Kidney epithelial cell (primary cell): ENCODE results near the gene UNC5C. TPM values are rescaled to one million over a fixed set of nuclear protein-coding genes. Genes with fewer than 3 reads are reported as not detected.

Experiments used
- DNase-seq: peaks from one replicate; pipeline ENCODE4 v3.0.0-alpha.2; 2010; ENCODE audit warnings: low read depth
- H3K27me3 ChIP-seq: 2 replicates; pipeline ENCODE4 v1.6.0; 2011; ENCODE audit warnings: low read length; ENCODE audit not compliant: control insufficient read depth, insufficient read depth
- H3K36me3 ChIP-seq: 2 replicates; pipeline ENCODE4 v1.5.1; 2011; ENCODE audit warnings: low read length; ENCODE audit not compliant: control insufficient read depth, insufficient read depth
- H3K4me3 ChIP-seq: 2 replicates; pipeline ENCODE4 v1.5.1; 2011; ENCODE audit warnings: low read depth, mild to moderate bottlenecking, control low read depth, low read length
- total RNA-seq: library from RNA; depleted of rRNA; stranded (reverse); fragments of >200 nt; gene quantifications from 2 replicates; pipeline ENCODE4 v1.2.3, GENCODE V29; 2015
- TF ChIP-seq, protein P1 (sequence below): IDR thresholded peaks from 2 replicates; pipeline ENCODE4 v1.5.1; 2011; ENCODE audit warnings: mild to moderate bottlenecking, moderate library complexity, low read length, control low read depth, inconsistent platforms; ENCODE audit not compliant: insufficient read depth, poor library complexity, severe bottlenecking

The UNC5C gene
- total RNA-seq, 1 donor from 2014 or later, result 2.8 TPM

DNA sequence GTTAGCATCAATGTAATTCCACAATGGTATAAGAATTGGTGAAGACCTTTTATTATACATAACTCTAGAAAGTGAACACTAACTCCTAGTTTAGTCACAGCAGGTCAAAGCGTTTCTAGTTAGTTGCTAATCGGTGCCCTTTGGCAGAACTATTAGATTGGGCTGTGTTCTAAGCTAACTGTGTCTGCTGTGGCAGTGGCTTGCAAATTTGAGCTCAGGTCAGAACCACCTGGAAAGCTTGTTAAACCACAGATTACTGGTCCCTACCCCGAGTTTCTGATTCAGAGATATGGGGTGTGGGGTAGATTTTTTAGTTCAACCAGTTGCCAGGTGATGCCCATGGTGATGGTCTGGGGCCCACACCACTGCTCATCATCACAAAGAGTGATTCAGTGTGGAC, 332.1 kb downstream of the UNC5C start:
- Histone ChIP-seq H3K27me3 (no peaks in the 10 kb centered on the region), H3K36me3 (no peaks in the 10 kb centered on the region), H3K4me3 (no peak overlapping the region)
- DNase-seq, result no peak
- TF ChIP-seq, protein P1, sequence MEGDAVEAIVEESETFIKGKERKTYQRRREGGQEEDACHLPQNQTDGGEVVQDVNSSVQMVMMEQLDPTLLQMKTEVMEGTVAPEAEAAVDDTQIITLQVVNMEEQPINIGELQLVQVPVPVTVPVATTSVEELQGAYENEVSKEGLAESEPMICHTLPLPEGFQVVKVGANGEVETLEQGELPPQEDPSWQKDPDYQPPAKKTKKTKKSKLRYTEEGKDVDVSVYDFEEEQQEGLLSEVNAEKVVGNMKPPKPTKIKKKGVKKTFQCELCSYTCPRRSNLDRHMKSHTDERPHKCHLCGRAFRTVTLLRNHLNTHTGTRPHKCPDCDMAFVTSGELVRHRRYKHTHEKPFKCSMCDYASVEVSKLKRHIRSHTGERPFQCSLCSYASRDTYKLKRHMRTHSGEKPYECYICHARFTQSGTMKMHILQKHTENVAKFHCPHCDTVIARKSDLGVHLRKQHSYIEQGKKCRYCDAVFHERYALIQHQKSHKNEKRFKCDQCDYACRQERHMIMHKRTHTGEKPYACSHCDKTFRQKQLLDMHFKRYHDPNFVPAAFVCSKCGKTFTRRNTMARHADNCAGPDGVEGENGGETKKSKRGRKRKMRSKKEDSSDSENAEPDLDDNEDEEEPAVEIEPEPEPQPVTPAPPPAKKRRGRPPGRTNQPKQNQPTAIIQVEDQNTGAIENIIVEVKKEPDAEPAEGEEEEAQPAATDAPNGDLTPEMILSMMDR, result no peak

DNA sequence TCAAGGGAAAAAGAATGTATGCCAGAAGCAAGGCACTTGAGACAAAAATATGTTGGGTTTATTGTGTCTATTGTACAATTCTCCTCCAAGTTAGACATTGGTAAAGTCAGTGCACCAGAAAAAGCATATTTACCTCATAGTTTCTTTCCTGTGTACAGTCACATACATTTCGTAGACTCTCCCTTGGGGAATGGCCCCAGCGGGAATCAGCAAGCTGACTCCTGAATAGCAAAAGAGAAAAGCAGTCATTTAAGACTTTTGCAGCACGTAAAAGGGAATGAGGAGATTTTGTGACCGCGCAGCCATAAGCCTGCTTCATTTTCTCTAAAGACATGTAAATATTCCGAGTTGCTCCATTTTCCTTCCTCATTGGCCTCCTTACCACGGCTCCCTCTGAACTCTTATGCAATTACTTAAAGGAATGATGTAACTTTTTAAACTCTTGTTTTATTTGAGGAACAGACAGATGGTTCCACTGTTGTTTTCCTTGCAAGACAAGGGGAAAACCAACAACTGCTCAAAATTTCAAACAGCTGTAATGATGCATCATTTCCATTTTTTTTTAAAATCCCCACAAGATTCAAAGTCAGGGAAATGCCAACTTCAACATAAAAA, 332.7 kb downstream of the UNC5C start:
- H3K36me3 ChIP-seq, result no peaks in the 10 kb centered on the region
- no peak for DNase-seq
- TF ChIP-seq, protein P1, result no peak
- no peak overlapping the region for H3K4me3 ChIP-seq
- H3K27me3 ChIP-seq, result no peaks in the 10 kb centered on the region

- Histone ChIP-seq H3K27me3 (no peaks in the 10 kb centered on the region), H3K4me3 (no peak overlapping the region), H3K36me3 (no peaks in the 10 kb centered on the region)
- no peak for DNase-seq
- TF ChIP-seq, protein P1, result no peak
Observed at GRCh38 chr4:95215043-95215442, 333.7 kb downstream of the UNC5C start.

GRCh38 chr4:95214408-95214807, 334.4 kb downstream of the UNC5C start:
- no peak for DNase-seq
- TF ChIP-seq, protein P1, result no peak
- H3K4me3 ChIP-seq, result no peak overlapping the region
- no peaks in the 10 kb centered on the region for H3K36me3 ChIP-seq
- H3K27me3 ChIP-seq, result no peaks in the 10 kb centered on the region

- no peaks in the 10 kb centered on the region for H3K36me3 ChIP-seq
Observed at GRCh38 chr4:95213366-95213765, 335.4 kb downstream of the UNC5C start.

More at GRCh38 chr4:95213366-95213765, 335.4 kb downstream of the UNC5C start:
- Histone ChIP-seq H3K27me3 (no peaks in the 10 kb centered on the region), H3K4me3 (no peak overlapping the region)
- no peak for DNase-seq
- TF ChIP-seq, protein P1, result no peak
